HG03066 (cell line): ENCODE data around the gene ARHGEF33.
"Not testable (repeated sequence)": the region's sequence is repeated elsewhere in the genome, so short reads cannot be mapped to it uniquely, and the experiment has no call there.

Experiments used
- ATAC-seq: cut with Tn5 transposase; IDR thresholded peaks from one replicate; pipeline ENCODE4 v1.9.1; 2021; ENCODE audit warnings: low read depth; ENCODE audit not compliant: unreplicated experiment

The ARHGEF33 gene

GRCh38 chr2:38907743-38908562 lies 18.3 kb downstream of the ARHGEF33 start:
- ATAC-seq = peak; percentile 89

- no peak for ATAC-seq
Observed at GRCh38 chr2:38909872-38910271, 20.2 kb downstream of the ARHGEF33 start.

DNA sequence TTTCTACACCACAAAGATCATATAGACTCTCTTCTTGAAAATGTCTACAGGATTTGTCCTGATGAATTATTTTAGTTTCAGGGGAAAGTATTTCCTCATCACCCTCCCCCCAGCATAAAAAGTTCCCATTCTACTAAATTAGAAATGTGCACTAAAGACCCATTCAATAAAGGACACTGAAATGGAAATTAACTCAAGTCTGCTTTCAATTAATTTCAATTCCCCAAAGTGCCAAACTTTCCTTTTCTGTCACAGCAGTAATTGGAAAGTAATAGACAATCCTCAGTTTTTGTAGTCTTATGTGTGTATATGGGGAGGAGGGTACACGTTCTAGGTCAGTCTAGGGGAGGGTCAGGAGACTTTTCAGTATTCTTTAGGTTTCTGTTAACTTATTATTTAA lies 21.5 kb downstream of the ARHGEF33 start:
- no peak for ATAC-seq

- no peak for ATAC-seq
Observed at GRCh38 chr2:38912619-38913018, 22.9 kb downstream of the ARHGEF33 start.

GRCh38 chr2:38922389-38922788 lies 32.7 kb downstream of the ARHGEF33 start:
- no peak for ATAC-seq

DNA sequence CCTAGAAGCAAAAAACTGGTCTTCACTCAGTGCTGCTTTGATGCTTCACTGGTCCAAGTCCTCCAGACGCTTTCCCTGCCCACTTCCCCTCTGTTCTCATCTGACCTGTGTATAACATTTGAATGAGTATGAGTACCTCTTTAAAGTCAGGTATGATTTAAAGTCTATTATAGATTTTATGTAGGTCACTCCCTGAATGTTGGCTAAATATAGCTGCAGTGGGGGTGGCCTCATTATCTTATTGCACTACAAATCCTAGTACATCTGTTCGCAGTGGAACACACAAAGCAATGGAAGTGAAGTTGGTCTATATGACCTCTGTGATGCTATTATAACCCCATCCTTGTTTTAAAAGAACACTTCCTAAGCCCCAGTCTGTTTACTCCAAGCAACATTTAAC lies 33.2 kb downstream of the ARHGEF33 start:
- ATAC-seq = no peak

GRCh38 chr2:38925982-38926381 lies 36.3 kb downstream of the ARHGEF33 start:
- no peak for ATAC-seq

- ATAC-seq = no peak
Observed at GRCh38 chr2:38930600-38930999, 40.9 kb downstream of the ARHGEF33 start.

- ATAC-seq = no peak
Observed at GRCh38 chr2:38932586-38932985, 42.9 kb downstream of the ARHGEF33 start.

- ATAC-seq = no peak
Observed at GRCh38 chr2:38933653-38934052, 44.0 kb downstream of the ARHGEF33 start.

- ATAC-seq = no peak
Observed at GRCh38 chr2:38934742-38935141, 45.1 kb downstream of the ARHGEF33 start.

DNA sequence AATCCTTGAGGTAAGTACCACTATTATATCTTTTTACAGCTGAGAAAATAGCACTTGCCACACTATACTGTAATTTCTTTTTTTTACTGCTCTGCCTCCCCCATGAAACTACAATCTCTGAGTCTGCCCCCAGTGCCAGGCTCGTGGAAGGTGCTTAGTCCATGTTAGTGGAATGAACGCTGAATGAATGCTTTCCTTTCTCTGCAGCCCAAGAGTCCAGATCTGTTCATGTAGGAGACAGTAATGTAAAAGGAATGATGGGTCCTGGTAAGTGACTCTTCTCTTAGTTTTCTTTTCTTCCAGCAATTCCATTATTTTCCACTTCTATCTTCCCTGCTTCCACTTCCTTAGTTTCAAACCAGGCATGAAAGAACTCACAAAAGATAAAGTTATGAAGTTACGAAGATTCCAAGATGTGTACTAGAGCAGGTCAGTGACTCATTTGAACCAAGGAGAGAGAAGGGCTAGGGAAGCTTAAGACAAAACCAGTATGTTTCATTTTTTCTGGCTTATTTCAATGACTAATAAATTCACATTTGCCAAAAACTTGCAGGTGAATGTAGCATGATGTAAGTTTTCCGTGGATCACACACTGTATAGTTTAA lies 46.0 kb downstream of the ARHGEF33 start:
- ATAC-seq = no peak

- not testable (repeated sequence) for ATAC-seq
Observed at GRCh38 chr2:38936516-38936915, 46.8 kb downstream of the ARHGEF33 start.

GRCh38 chr2:38937548-38937947 lies 47.9 kb downstream of the ARHGEF33 start:
- ATAC-seq = no peak

- ATAC-seq = no peak
Observed at GRCh38 chr2:38940746-38941145, 51.1 kb downstream of the ARHGEF33 start.

DNA sequence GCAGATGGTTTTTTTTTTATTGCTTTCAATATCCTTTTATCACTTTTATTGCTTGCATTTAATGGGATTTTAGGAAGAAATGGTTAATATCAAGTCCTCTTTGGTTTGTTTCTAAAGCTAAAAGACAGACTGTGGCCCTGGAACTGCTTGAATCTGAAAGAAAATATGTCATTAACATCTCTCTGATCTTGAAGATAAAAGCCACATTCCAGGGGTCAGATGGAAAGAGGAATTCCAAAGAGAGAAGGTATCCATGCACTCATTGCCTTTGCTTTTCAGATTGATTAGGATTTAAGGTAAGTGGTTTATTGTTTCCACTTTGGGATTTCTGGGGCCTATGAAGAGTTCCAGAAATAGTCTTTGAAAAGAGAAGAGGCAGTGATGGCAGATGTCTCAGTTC lies 54.1 kb downstream of the ARHGEF33 start:
- no peak for ATAC-seq

DNA sequence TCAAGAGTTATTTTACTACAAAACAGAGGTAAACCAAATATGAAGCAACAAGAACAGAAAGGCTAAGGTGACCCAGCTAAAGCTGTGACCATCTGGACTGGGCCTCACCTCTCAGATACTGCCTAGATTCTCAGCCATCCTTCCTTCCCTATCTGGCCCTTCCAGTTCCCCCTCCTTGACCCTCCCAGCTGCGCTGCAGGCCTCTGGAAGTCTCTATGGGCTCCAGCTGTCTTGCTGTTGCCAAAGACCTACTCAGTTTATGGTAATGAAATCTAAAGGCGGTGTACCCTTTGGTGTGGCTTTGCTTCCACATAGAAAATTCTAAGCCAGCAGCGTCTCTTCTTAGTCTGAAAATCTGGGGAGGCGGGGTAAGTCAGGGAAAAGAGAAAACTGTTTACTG lies 55.7 kb downstream of the ARHGEF33 start:
- ATAC-seq = no peak

DNA sequence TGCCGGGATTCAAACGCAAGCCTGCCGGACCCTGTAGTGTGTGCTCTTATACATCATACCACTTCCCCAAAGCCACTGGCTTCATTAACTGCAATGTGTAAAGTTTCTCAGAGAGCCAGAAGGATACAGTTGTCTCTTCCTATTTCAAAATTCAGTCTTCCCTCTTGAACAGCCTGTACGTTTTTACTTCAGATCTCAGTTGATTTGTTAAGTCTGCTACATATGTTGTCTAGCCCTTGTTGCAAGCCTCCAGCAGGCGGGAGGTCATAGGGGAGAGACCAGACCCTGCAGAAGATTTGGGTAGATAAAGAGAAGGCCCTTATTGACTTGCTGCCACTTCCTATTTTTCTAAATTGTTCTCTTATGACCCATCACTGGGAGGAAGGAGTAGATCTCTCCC lies 56.2 kb downstream of the ARHGEF33 start:
- no peak for ATAC-seq

DNA sequence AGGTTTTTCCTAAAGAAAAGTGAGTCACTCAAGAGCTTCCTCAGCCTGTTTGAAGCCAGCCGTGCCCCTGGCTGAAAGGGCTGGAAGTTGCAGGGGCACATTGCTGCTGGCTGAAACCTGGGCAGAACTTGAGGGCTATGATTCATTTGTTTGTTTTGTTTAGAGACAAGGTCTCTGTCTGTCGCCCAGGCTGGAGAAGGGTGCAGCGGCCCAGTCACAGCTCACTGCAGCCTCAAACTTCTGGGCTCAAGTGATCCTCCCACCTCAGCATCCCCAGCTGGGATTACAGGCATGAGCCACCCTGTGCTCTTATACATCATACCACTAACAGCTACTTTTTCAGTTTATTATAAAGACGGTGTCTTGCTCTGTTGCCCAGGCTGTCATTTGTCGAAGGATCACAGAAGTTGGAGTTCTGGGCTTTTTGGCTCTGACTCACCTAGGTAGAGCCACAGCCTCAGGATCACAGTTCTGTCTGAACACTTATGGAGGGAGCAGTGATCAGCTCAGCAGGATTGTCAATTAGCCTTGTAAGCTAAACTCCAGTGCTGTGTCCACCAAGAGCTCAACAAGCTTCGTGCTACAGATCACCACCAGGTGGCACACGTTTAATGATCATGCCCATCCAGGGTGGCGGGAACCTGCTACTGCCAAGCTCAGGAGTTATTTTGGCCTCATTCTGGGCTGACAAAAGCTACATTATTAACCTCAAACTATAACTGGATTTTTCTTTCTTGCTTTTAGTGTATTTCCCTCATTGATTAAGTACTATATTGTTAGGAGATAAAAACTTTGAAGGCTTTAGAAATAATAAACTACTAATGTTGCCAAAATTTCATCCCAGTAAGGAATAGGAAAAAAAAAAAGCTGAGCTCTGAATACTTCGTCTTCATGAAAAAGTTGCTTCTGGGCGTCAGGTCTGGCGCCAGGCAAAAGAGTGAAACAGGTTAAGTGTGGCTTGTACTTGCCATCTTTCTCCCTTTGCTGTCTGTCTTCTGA lies 57.9 kb downstream of the ARHGEF33 start:
- peak; percentile 80 for ATAC-seq

GRCh38 chr2:38948387-38948882 lies 58.8 kb downstream of the ARHGEF33 start:
- no peak for ATAC-seq

- no peak for ATAC-seq
Observed at GRCh38 chr2:38948995-38949394, 59.3 kb downstream of the ARHGEF33 start.
